ENCODE results near the gene NKD1. TPM values are rescaled to one million over a fixed set of nuclear protein-coding genes. Genes with fewer than 3 reads are reported as not detected.

The NKD1 gene
- total and polyA plus RNA-seq, 2 of the 8 experiments (the other 6 are each of a cell fraction or from before 2014, with no cell fraction given), result 0.70 to 4.5 TPM

DNA sequence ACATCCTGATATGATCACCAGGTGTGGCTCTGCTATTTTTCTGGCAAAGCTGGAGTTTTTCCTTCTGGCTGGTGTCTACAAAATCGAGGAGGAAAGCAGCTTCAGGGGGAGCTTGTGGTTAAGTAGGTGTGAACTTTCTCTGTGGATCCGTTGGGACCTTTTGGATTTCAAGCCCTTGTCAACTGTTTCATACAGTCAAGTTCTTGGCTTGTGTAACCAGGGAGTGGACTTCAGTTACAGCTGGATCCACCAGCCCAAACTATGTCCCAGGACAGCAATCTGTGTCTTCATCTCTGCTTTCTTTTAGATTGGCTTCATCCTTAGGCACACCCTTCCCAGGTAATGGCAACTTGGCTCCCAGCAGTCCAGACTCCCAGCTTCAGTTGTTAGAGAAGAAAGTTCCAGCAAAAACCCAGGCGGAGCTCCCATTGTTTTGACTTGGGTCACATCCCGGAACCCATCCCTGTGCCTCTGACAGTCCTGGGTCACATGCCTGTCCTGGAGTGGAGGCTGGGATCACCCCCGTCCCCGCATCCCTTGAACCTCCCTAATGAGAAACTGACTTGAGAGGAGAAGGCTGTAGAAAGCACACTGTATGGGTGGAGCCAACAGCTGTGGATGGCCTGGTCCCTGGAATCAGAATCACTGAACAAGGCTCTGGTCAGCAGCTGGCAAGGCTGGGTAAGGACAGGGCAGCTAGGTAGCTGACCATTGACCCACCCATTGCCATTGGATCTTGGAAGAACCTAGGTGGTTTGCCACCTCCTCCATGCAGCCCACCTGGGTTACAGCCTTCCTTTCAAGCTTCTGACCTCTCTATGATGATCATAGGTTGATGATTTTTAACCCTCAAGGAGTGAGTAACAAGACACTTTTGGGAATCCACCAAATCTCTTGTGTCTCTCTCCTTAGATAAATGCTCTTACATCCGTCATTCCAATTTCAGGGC, 18.1 kb downstream of the NKD1 start:
- Histone ChIP-seq H4K8ac (ENCODE audit: extremely low read depth, insufficient read depth, low read length) (no peak overlapping the region), H3K27me3 (replicated peaks in 1 of 4; ENCODE audit: control insufficient read depth in 3 of 4, extremely low read depth in 1 of 4, insufficient read depth in 3 of 4, low read length in 3 of 4) (no peaks in the 10 kb centered on the region), H2BK20ac (ENCODE audit: low read length) (no peak overlapping the region), H3K4me3 (ENCODE audit: extremely low read depth in 1 of 4, insufficient read depth in 2 of 4, low read depth in 3 of 4, low read length in 4 of 4) (no peak overlapping the region), H3K56ac (replicated peaks; ENCODE audit: insufficient read length, low read depth, low read length) (no peak overlapping the region), H2BK5ac (ENCODE audit: low read depth, low read length) (no peak overlapping the region; the same call in 1 of the 2 replicates), H4K5ac (ENCODE audit: insufficient read length, low read depth, low read length) (no peak overlapping the region), H2BK15ac (ENCODE audit: low read length) (no peak overlapping the region), H3K23ac (ENCODE audit: insufficient read length) (no peak overlapping the region), H3K4me2 (ENCODE audit: insufficient read depth in 1 of 2, low read depth in 2 of 2, low read length in 2 of 2) (no peak overlapping the region), H3K79me2 (ENCODE audit: control insufficient read depth in 1 of 2, insufficient read depth in 2 of 2, low read length in 2 of 2) (no peaks in the 10 kb centered on the region), H2BK120ac (replicated peaks; ENCODE audit: low read depth, low read length) (no peak overlapping the region), H3K27ac (ENCODE audit: low read depth, low read length) (no peak overlapping the region), H3K23me2 (ENCODE audit: low read depth, low read length) (no peaks in the 10 kb centered on the region), H3K9me3 (ENCODE audit: insufficient read depth in 2 of 2, low read depth in 1 of 2, low read length in 1 of 2) (no peaks in the 10 kb centered on the region), H4K20me1 (replicated peaks in 1 of 2; ENCODE audit: control insufficient read depth in 1 of 2, insufficient read depth in 2 of 2, low read length in 2 of 2) (no peaks in the 10 kb centered on the region), H3K18ac (ENCODE audit: extremely low read depth, low read length) (no peak overlapping the region; the same call in 1 of the 2 replicates), H2AK5ac (ENCODE audit: low read depth, low read length) (no peak overlapping the region), H3K4me1 (replicated peaks in 1 of 4; ENCODE audit: control insufficient read depth in 3 of 4, insufficient read depth in 4 of 4, low read length in 3 of 4) (0 out of 7 replicates have a peak, but pooled peaks cover 0 to 2% (median 0%) of the 10 kb centered on the region in 4 experiments), H3K79me1 (ENCODE audit: low read depth, low read length) (no peaks in the 10 kb centered on the region), H3K9ac (replicated peaks in 1 of 4; ENCODE audit: extremely low read depth in 1 of 4, low read depth in 3 of 4, low read length in 3 of 4) (no peak overlapping the region), H3K36me3 (ENCODE audit: control insufficient read depth in 2 of 4, insufficient read depth in 4 of 4, low read length in 3 of 4) (no peaks in the 10 kb centered on the region), H4K91ac (replicated peaks; ENCODE audit: insufficient read length, low read length) (no peak overlapping the region), H3K14ac (ENCODE audit: insufficient read length) (no peak overlapping the region), H2AFZ (ENCODE audit: low read length) (no peak overlapping the region), H2BK12ac (ENCODE audit: low read depth, low read length) (no peak overlapping the region), H3K4ac (replicated peaks; ENCODE audit: insufficient read length, low read depth, low read length) (no peak overlapping the region)
- ChIA-PET POLR2A (ENCODE audit: partially characterized antibody) (interaction anchor here (0.7 kb wide), 1 partner anchor 12 kb away, joined by 3 read pairs; no protein-coding TSS in a partner anchor), CTCF (ENCODE audit: partially characterized antibody) (interaction anchor here (0.9 to 1.9 kb wide), 2 partner anchors 27 to 241 kb away, joined by 4 to 9 read pairs; no protein-coding TSS in a partner anchor)
- WGBS, 2 experiments (ENCODE audit: extremely low coverage in 1 of 2, insufficient coverage in 1 of 2, insufficient read length in 1 of 2, insufficient replicate concordance in 2 of 2, low coverage in 1 of 2, low lambda C conversion rate in 2 of 2, missing lambda C conversion rate in 1 of 2), result 88% methylated on average over 7 of the region's 7 CpGs; no CpG with 5 or more reads in 1 of the 2 experiments
- no peak for DNase-seq (ENCODE audit: low read depth in 1 of 2, low spot score in 2 of 2)
- FAIRE-seq, result no peak
- TF ChIP-seq SP4 (IDR thresholded peaks at IDR 0.05; ENCODE audit: low read length) (no peak), ATF2 (IDR thresholded peaks at IDR 0.05; ENCODE audit: low read length) (no peak), ATF3 (IDR thresholded peaks at IDR 0.05; ENCODE audit: insufficient read depth, low read depth, low read length) (no peak), RBBP5 (IDR thresholded peaks at IDR 0.05; ENCODE audit: borderline replicate concordance, low read depth, low read length) (no peak), EP300 (IDR thresholded peaks at IDR 0.05; ENCODE audit: borderline replicate concordance in 1 of 2, low read depth in 2 of 2, low read length in 2 of 2) (no peak), GABPA (IDR thresholded peaks at IDR 0.05; ENCODE audit: borderline replicate concordance, insufficient read depth, low read length) (no peak), CBX8 (IDR thresholded peaks at IDR 0.05; ENCODE audit: borderline replicate concordance, low read depth, low read length) (no peak), CHD2 (IDR thresholded peaks at IDR 0.05; ENCODE audit: low read length) (no peak), SP2 (IDR thresholded peaks at IDR 0.05; ENCODE audit: low read length) (no peak)

Measured in H1 (cell line).